HCT116 (cell line): ENCODE measurements around the gene UQCRQ.

Experiments used
- CEBPB ChIP-seq: IDR thresholded peaks from 2 replicates; pipeline ENCODE4 v1.6.1; 2012; ENCODE audit warnings: low read depth
- EGR1 ChIP-seq: IDR thresholded peaks from 2 replicates; pipeline ENCODE4 v1.6.1; 2012; ENCODE audit warnings: low read depth
- EZH2 ChIP-seq: fragments of 200-600 bp; sonication (generic); IDR thresholded peaks from 2 replicates; pipeline ENCODE4 v1.6.1; 2017; ENCODE audit warnings: antibody characterized with exemption, mixed run types
- EZH2phosphoT487 ChIP-seq: fragments of 200-600 bp; IDR thresholded peaks from 2 replicates; pipeline ENCODE4 v1.6.1; 2018; ENCODE audit warnings: antibody characterized with exemption, borderline replicate concordance
- POLR2A ChIP-seq: IDR thresholded peaks from 2 replicates; pipeline ENCODE4 v1.7.0; 2011; ENCODE audit warnings: borderline replicate concordance; ENCODE audit not compliant: insufficient read depth, insufficient read length; ENCODE audit errors: extremely low read depth
- POLR2AphosphoS5 ChIP-seq: IDR thresholded peaks from 2 replicates; pipeline ENCODE4 v1.6.1; 2011; ENCODE audit warnings: mild to moderate bottlenecking, low read depth, low read length, moderate library complexity
- RAD21 ChIP-seq: IDR thresholded peaks from 2 replicates; pipeline ENCODE4 v1.6.1; 2012; ENCODE audit warnings: low read depth, mild to moderate bottlenecking
- SP1 ChIP-seq: IDR thresholded peaks from 2 replicates; pipeline ENCODE4 v1.6.1; 2012; ENCODE audit warnings: low read depth
- TCF7L2 ChIP-seq: IDR thresholded peaks from 2 replicates; pipeline ENCODE4 v1.7.0; 2011; ENCODE audit warnings: borderline replicate concordance, inconsistent platforms; ENCODE audit not compliant: insufficient read depth, insufficient read length; ENCODE audit errors: extremely low read depth
- TF ChIP-seq, protein P1 (sequence below), 3 experiments: fragments of 200-600 bp in 1 of 3; sonication (generic) in 1 of 3; IDR thresholded peaks in 2 of 3; conservative IDR thresholded peaks in 1 of 3; 2 replicates each; pipeline ENCODE4 v1.5.1; 2012 to 2017; ENCODE audit warnings: low read depth in 2 of 3, low read length in 2 of 3, antibody characterized with exemption in 1 of 3, borderline replicate concordance in 1 of 3, control low read depth in 1 of 3, mild to moderate bottlenecking in 1 of 3, mixed read lengths in 1 of 3, mixed run types in 1 of 3, moderate library complexity in 1 of 3; ENCODE audit not compliant: insufficient read depth in 1 of 3
- TF ChIP-seq, protein P2 (sequence below): IDR thresholded peaks from 2 replicates; pipeline ENCODE4 v1.6.1; 2012; ENCODE audit warnings: low read depth

DNA sequence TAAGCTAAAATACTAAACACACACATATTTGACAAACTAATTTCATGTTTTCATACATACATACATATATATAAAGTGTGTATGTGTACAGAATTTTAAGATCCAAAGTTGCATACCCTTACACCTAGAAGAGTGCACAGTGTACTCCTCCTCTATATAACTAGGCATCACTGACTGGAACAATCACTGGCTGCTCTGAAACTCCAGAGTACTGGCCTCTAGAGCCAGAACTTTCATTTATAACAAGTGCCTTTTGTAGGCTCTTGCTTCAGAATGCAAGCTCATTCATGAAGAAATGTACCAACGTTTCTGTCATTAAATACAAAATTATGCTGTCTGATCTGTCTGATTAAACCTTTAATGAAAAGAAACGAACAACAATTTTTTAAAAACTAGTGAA lies 11.0 kb downstream of the UQCRQ start:
- TF ChIP-seq, protein P1, sequence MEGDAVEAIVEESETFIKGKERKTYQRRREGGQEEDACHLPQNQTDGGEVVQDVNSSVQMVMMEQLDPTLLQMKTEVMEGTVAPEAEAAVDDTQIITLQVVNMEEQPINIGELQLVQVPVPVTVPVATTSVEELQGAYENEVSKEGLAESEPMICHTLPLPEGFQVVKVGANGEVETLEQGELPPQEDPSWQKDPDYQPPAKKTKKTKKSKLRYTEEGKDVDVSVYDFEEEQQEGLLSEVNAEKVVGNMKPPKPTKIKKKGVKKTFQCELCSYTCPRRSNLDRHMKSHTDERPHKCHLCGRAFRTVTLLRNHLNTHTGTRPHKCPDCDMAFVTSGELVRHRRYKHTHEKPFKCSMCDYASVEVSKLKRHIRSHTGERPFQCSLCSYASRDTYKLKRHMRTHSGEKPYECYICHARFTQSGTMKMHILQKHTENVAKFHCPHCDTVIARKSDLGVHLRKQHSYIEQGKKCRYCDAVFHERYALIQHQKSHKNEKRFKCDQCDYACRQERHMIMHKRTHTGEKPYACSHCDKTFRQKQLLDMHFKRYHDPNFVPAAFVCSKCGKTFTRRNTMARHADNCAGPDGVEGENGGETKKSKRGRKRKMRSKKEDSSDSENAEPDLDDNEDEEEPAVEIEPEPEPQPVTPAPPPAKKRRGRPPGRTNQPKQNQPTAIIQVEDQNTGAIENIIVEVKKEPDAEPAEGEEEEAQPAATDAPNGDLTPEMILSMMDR (IDR thresholded peaks at IDR 0.05 in 2 of 3, conservative IDR thresholded peaks at IDR 0.05 in 1 of 3; ENCODE audit: borderline replicate concordance in 1 of 3, insufficient read depth in 1 of 3, low read depth in 2 of 3, low read length in 2 of 3), result no peak
- TF ChIP-seq EZH2, result no peak
- TF ChIP-seq, protein P2, sequence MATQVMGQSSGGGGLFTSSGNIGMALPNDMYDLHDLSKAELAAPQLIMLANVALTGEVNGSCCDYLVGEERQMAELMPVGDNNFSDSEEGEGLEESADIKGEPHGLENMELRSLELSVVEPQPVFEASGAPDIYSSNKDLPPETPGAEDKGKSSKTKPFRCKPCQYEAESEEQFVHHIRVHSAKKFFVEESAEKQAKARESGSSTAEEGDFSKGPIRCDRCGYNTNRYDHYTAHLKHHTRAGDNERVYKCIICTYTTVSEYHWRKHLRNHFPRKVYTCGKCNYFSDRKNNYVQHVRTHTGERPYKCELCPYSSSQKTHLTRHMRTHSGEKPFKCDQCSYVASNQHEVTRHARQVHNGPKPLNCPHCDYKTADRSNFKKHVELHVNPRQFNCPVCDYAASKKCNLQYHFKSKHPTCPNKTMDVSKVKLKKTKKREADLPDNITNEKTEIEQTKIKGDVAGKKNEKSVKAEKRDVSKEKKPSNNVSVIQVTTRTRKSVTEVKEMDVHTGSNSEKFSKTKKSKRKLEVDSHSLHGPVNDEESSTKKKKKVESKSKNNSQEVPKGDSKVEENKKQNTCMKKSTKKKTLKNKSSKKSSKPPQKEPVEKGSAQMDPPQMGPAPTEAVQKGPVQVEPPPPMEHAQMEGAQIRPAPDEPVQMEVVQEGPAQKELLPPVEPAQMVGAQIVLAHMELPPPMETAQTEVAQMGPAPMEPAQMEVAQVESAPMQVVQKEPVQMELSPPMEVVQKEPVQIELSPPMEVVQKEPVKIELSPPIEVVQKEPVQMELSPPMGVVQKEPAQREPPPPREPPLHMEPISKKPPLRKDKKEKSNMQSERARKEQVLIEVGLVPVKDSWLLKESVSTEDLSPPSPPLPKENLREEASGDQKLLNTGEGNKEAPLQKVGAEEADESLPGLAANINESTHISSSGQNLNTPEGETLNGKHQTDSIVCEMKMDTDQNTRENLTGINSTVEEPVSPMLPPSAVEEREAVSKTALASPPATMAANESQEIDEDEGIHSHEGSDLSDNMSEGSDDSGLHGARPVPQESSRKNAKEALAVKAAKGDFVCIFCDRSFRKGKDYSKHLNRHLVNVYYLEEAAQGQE, result no peak
- TF ChIP-seq POLR2A, result no peak
- TF ChIP-seq EGR1, result no peak
- no peak for TF ChIP-seq TCF7L2
- no peak for TF ChIP-seq RAD21
- TF ChIP-seq POLR2AphosphoS5, result no peak
- no peak for TF ChIP-seq EZH2phosphoT487
- TF ChIP-seq SP1, result no peak
- no peak for TF ChIP-seq CEBPB
